Epidermal melanocyte (primary cell): Measurements from ENCODE around the gene KIF23.
A peak's percentile ranks its signal among the peaks of the same experiment; 100 is the strongest.

Experiments
- DNase-seq: peaks from one replicate; pipeline ENCODE4 v3.0.0; 2011; ENCODE audit warnings: low spot score; ENCODE audit not compliant: insufficient read length

The KIF23 gene

GRCh38 chr15:69463182-69463756 is 49.1 kb downstream of the KIF23 start:
- no peak for DNase-seq

GRCh38 chr15:69465253-69465652 is 51.1 kb downstream of the KIF23 start:
- no peak for DNase-seq

DNA sequence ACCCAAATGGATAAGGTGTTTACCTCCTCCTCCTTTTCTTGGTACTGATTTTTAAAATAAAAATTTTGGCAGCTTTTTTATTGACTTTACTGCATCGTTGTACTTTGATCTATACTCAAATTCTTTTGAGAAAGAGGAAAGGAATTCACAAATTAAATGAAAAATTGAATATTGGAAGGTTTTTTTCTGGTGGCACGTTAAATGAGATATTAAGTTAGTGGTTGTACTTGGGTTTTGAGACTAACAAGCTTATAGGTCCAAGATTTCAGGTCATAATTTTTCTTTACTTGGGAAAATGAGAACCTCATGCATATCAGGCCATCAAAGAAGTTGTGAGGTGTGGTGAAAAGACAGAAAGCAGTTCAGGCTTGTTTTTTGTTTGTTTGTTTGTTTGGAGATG is 52.6 kb downstream of the KIF23 start:
- no peak for DNase-seq

- DNase-seq, result no peak
Measured at GRCh38 chr15:69467636-69468035, 53.5 kb downstream of the KIF23 start.

DNA sequence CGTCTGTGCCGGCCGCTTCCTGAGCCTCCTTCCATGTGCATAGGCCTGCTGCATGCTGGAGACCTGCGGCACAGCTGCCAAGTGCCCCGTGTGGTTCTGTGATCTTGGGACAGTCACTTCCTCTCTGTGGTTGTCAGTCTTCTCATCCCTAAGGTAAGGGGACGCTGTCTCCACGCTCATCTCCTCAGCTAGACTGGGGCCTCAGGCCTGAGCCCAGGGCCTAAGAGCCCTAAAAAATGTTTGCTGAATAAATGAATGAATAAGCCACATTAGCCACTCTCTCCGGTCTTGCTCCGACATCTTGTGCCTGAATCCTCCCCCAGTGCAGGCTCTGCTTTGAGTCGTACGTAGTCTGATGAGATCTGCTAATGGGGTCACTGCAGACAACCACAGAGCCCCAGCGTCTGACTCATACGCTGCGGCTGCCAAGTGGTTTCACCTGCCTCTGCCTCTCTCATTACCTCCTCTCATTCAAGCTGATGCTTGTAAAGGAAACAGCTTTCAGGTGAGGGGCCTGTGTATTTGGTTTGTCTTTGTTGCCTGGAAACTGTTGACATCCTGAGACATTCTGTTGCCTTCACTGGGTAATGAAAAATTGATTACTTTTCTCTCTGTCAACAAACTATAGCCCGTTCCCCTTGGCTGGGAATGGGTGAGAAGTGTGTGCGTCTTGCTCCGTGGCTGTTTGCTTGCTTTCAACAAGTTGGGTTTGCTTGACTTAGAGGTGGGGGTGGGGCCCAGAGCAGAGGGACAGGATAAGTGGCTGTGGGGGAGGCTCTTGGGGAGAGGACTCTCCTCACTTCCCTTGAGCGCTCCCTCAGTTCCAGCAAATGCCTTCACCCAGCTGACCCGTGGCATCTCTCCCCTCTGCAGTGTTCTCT is 54.3 kb downstream of the KIF23 start:
- DNase-seq, result no peak

DNA sequence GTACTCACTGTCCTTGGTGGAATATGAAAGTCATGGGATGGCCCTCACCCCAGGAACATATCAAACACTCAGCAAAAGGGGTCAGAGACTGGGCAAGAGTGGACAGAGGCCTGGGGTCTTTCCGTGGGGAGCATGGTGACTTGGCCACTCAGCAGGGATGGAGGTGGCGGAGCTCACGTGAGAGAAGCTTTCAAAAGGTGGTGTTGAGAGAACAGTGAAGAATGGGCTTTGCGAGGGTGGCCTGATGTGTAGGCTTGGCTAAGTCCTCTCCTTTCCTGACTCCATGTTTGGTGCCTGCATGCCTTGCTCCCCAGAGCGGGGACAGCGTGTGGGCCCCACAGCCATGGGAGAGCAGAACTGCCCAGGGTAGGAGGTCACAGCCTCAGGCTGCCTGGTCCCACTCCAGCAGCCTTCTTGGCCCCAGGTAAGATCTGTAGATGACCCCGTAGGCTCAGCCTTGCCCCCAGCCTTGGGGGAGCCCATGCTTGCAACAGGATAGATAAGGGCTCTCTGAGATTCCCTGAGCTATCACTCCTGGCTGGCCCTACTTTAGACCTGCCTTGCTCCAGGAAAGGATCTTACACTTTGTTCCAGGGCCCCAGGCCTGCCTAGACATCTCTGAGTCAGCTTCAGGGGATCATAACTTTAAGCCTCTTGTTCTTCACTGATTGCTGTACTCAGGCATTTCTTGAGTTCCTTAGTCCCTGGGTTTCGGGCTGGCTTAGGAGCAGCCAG is 55.5 kb downstream of the KIF23 start:
- DNase-seq, result no peak

GRCh38 chr15:69472046-69472445 is 57.9 kb downstream of the KIF23 start:
- no peak for DNase-seq

GRCh38 chr15:69472562-69472961 is 58.4 kb downstream of the KIF23 start:
- no peak for DNase-seq

DNA sequence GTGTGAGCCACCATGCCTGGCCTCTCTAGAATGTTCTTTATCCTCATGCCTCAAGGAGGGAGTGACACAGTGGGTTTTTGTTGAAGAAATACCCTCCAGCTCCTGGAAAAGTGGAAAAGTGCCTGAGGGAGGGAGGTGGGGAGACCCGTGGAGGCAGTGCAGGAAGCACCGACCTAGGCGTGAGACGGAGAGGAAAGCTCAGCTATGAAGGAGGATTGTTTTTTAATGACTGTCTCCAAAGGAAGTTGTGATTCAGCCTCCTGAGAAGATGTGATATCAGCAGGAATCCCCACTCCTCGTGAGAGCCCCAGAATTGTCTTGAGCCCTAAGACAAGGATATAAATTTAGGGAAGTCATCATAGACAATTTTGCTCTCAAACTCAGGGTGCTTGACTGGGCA is 60.1 kb downstream of the KIF23 start:
- no peak for DNase-seq

DNA sequence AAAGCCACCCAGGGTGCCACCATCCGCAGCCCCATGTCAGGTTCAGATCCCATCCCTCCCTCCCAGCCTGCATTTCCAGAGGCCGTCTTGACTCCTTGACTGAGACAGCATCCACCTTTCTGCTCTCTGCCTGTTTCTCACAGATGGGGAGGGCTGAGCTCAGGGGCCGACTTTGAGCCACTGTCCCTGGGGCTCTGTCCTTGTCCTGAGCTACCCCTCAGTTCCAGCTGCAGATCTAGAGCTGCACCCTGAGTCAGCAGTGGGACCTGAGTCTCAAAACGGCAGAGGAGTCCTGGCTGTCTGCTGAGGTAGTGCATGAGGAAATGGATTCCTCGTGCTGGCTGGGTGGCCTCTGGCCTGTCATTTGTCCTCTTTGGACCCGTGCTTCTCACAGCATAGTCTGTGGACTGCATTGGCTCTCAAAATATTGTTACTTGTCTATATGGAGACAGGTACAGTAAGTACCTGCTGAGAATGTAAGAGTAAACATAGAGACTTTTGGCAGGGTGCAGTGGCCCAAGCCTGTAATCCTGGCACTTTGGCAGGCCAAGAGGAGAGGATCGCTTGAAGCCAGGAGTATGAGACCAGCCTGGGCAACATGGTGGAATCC is 60.8 kb downstream of the KIF23 start:
- DNase-seq, result no peak

DNA sequence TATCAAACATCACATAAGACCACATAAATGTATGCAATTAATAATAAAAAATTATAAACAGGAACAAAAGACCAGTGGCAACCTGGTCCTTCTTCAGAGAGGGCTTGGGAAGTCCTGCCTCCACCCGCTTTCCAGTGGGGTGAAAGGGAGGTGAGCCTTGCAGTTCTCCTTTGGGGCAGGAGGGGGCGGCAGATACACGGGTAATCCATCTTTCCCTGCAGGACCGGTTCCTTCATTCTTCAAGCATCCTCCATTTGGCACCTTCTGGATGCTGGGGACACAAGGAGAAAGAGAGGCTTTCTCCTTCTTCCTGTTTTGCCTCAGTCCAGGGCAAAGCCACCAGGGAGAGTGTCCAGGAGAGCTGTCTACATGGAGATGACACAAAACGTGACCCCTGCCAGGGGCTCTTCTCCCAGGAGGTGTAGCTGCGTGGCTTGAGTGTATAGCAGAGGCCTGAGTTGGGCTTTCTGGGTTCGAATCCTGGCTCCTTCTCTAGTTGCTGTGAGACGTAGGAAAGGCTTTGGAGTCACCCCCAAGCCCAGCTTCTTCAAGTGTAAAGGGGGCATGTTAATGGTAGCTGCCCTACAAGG is 61.7 kb downstream of the KIF23 start:
- peak; percentile 75 for DNase-seq

DNA sequence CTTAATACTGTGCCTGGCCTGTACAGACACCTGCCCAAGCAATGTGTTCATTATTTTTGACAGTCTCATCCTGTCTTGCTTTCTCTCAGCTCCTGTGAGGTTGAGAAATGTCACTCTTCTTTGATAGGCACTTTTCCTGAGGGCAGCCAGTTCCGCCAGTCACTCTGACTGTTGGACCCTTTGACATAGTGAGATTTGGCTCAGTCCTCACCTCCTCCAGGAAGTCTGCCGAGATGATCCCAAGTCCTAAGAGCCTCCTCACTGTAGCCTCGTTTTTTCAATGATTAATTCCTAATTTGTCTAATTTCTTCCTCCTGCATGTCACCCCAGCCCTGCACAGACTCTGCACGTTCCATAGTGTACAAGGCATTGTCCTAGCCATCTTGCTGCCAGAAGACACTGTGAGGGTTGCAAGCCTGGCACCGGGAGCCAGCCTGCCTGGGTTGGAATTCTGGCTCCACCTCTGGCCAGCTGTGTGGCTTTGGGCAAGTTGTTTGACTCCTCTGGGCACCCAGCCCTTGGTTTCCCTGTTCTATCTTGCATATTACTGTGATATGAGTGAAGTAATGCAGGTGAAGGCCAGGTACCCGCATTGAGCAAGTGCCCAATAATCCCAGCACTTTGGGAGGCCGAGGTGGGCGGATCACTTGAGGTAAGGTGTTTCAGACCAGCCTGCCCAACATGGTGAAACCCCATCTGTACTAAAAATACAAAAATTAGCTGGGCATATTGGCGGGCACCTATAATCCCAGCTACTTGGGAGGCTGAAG is 62.7 kb downstream of the KIF23 start:
- DNase-seq, result no peak

DNA sequence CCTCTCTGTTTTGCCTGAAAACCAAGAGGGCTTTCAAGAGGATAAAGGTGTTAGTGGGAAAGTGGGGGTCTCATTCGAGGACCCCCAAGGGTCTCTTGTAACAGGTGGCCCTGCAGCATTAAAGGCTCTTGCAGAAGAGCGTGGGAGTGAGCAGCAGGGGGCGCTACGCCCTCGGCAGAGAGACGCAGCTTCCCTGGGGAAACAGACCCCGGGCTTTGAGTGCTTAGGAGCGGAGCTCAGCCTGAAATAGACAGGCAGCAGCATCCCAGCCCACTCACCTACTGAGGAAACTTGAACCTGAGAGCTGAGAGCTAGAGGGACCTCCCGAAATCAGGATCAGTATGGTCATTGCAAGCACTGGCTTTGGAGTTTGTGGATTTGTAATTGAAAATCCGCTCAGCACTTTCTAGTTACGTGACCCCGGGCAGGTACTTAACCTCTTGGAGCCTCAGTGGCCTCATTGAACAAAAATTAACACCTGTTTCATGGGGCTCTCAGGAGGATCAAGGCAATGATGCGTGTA is 64.2 kb downstream of the KIF23 start:
- DNase-seq, result no peak

DNA sequence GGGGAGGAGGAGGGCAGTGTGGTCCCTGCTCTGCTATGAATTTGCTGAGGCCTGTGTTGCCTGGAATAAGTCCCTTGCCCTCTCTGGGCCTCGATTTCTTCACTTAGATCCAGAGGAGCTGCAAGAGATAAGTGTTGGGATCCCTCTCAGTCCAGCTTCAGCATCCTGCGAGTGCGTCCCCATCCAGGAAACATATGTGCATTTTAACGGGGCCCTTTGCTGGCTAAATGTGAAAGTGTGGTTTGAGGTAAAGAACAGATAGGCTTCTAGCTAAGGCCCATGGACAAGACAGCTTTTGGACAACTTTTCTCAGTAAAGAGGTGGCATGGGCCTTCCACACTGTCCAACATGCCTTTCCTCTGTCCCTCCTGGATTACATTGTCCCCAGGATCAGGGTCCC is 64.9 kb downstream of the KIF23 start:
- DNase-seq, result no peak

GRCh38 chr15:69479971-69480370 is 65.8 kb downstream of the KIF23 start:
- DNase-seq, result no peak

DNA sequence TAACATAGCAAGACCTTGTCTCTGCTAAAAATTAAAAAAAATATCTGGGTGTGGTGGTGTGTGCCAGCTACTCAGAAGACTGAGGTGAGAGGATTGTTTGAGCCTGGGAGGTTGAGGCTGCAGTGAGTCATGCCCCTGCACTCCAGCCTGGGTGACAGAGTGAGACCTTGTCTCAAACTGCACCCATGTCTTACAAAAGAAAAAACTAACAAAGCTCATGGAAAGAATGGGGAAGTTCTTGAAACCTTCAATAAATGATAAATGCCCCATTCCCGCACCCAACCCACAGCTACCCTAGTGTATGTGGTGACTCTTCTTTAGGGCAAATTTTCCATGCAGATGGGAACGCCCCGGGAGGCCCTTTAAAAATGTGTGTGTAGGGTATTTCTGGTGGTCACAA is 66.8 kb downstream of the KIF23 start:
- no peak for DNase-seq

- DNase-seq, result no peak
Measured at GRCh38 chr15:69482686-69483256, 68.6 kb downstream of the KIF23 start.

GRCh38 chr15:69484837-69485236 is 70.7 kb downstream of the KIF23 start:
- no peak for DNase-seq

GRCh38 chr15:69486481-69487110 is 72.4 kb downstream of the KIF23 start:
- no peak for DNase-seq

GRCh38 chr15:69489073-69489571 is 75.0 kb downstream of the KIF23 start:
- DNase-seq, result peak; percentile 91
